ENCODE measurements around the gene GLIS2. TPM values are rescaled to one million over a fixed set of nuclear protein-coding genes. Genes with fewer than 3 reads are reported as not detected.

GLIS2 gene
- total and polyA plus RNA-seq, 10 of the 15 experiments (the other 5 are each of a cell fraction or from before 2014, with no cell fraction given), result 0.03 to 0.64 (median 0.18) TPM; not detected in 4

DNA sequence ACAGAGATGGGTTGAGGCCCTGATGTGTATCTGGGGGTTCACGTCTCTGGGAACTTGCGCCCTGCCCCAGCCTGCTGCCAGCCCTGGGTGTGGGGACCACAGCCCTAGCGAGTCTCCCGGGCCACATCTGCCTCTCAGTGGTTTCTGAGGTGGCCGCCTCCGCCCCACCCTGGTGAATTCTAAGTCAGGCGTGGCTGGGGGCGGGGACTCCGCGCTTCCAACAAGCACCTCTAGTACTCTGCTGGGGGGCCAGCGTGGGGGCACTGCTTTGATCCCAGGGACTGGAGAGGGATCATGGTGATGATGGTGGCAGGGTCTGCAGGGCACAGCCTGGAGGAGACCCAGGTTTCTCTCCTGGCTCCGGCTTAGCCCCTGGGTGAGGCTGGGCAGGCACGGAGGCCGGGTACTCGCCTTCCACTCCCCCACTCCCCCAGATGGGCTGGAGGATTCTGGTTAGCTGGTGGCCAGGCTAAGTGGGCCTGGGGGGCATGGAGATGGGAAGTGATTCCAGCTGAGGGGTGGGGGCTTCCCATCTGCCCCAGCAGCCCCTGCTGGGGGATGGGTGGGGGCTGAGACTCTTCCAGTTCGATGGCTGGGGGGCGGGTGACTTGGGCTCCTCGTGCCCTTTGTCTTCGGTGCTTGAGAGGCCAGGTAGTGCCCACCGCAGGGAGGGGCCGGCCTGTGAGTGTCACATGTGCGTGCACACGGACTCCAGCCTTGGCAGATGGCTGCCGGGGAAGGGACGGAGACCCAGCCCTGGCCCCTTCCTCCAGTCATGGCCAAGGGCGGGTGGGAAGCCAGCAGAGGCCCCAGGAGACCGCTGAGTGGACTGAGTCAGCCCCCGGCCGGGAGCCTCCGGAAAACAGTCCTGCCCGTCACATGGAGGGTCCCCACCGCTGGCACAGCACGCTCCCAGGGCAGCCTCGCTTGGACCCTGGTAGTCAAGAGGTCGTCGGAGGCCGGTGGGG lies 3.9 kb downstream of the GLIS2 start (continued):
- TF ChIP-seq, protein P1, sequence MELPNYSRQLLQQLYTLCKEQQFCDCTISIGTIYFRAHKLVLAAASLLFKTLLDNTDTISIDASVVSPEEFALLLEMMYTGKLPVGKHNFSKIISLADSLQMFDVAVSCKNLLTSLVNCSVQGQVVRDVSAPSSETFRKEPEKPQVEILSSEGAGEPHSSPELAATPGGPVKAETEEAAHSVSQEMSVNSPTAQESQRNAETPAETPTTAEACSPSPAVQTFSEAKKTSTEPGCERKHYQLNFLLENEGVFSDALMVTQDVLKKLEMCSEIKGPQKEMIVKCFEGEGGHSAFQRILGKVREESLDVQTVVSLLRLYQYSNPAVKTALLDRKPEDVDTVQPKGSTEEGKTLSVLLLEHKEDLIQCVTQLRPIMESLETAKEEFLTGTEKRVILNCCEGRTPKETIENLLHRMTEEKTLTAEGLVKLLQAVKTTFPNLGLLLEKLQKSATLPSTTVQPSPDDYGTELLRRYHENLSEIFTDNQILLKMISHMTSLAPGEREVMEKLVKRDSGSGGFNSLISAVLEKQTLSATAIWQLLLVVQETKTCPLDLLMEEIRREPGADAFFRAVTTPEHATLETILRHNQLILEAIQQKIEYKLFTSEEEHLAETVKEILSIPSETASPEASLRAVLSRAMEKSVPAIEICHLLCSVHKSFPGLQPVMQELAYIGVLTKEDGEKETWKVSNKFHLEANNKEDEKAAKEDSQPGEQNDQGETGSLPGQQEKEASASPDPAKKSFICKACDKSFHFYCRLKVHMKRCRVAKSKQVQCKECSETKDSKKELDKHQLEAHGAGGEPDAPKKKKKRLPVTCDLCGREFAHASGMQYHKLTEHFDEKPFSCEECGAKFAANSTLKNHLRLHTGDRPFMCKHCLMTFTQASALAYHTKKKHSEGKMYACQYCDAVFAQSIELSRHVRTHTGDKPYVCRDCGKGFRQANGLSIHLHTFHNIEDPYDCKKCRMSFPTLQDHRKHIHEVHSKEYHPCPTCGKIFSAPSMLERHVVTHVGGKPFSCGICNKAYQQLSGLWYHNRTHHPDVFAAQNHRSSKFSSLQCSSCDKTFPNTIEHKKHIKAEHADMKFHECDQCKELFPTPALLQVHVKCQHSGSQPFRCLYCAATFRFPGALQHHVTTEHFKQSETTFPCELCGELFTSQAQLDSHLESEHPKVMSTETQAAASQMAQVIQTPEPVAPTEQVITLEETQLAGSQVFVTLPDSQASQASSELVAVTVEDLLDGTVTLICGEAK (IDR thresholded peaks at IDR 0.05; ENCODE audit: borderline replicate concordance), result no peak
- no peak for TF ChIP-seq CEBPB (IDR thresholded peaks at IDR 0.05; ENCODE audit: borderline replicate concordance in 1 of 2, low read depth in 2 of 2, low read length in 2 of 2)
- no peak for TF ChIP-seq STAT1 (conservative IDR thresholded peaks at IDR 0.05)
- TF ChIP-seq CHD1 (IDR thresholded peaks at IDR 0.05; ENCODE audit: low read depth, low read length), result no peak
- no peak for TF ChIP-seq MEF2A (IDR thresholded peaks at IDR 0.05; ENCODE audit: insufficient read depth, low read depth, low read length)
- no peak for TF ChIP-seq POLR2A (IDR thresholded peaks at IDR 0.05; ENCODE audit: low read depth, low read length)
- no peak for TF ChIP-seq SIX5 (IDR thresholded peaks at IDR 0.05; ENCODE audit: low read depth, low read length, severe bottlenecking)
- no peak for TF ChIP-seq YY1 (IDR thresholded peaks at IDR 0.05; ENCODE audit: low read depth, low read length)
- TF ChIP-seq EGR1 (IDR thresholded peaks at IDR 0.05; ENCODE audit: borderline replicate concordance in 1 of 2, low read depth in 2 of 2, low read length in 2 of 2), result 0 out of 3 replicates have a peak, but pooled peaks of 1 of the 2 experiments have one; percentile 30
- TF ChIP-seq CBX3 (IDR thresholded peaks at IDR 0.05; ENCODE audit: borderline replicate concordance, low read depth), result no peak
- TF ChIP-seq TCF12 (IDR thresholded peaks at IDR 0.05; ENCODE audit: low read depth, low read length), result peak; percentile 54; the same call in 1 of the 2 replicates
- TF ChIP-seq CBFB (IDR thresholded peaks at IDR 0.05; ENCODE audit: low read depth), result no peak
- TF ChIP-seq IKZF2 (IDR thresholded peaks at IDR 0.05), result no peak; a peak in 1 of 4 replicates
- TF ChIP-seq CREM (IDR thresholded peaks at IDR 0.05; ENCODE audit: low read depth), result no peak
- no peak for TF ChIP-seq PML (IDR thresholded peaks at IDR 0.05; ENCODE audit: low read length)
- TF ChIP-seq POU2F2 (IDR thresholded peaks at IDR 0.05; ENCODE audit: borderline replicate concordance, low read depth, low read length), result no peak
- no peak for TF ChIP-seq NFXL1 (IDR thresholded peaks at IDR 0.05; ENCODE audit: borderline replicate concordance)
- no peak for TF ChIP-seq RELA (IDR thresholded peaks at IDR 0.05; ENCODE audit: borderline replicate concordance, partially characterized antibody)
- TF ChIP-seq ATF7 (IDR thresholded peaks at IDR 0.05; ENCODE audit: low read depth), result no peak
- TF ChIP-seq PAX5 (IDR thresholded peaks at IDR 0.05; ENCODE audit: borderline replicate concordance, low read depth, low read length), result peak; percentile 58; the same call in 1 of the 2 replicates
- TF ChIP-seq EED (IDR thresholded peaks at IDR 0.05; ENCODE audit: low read depth), result no peak
- no peak for TF ChIP-seq PBX3 (IDR thresholded peaks at IDR 0.05; ENCODE audit: insufficient replicate concordance, low read depth, low read length)
- TF ChIP-seq BRCA1 (IDR thresholded peaks at IDR 0.05; ENCODE audit: low read depth, low read length), result no peak
